Amygdala (tissue), 56 donors: Measurements from ENCODE around the gene TCTA.

Experiments
- DNase-seq, 56 donors: peaks; one replicate each; lab custom pipeline; 2025; lab: John Stamatoyannopoulos, UW

Gene TCTA

GRCh38 chr3:49410066-49410845, 2.0 kb upstream of the TCTA start:
- no peak for DNase-seq

- no peak for DNase-seq
Observed at GRCh38 chr3:49410846-49411534, 1.2 kb upstream of the TCTA start.

GRCh38 chr3:49411535-49411967, 672 bp upstream of the TCTA start:
- DNase-seq: peak in 22 of 56 donors; percentile 36 to 75 (median 52)

- DNase-seq: no peak
Observed at GRCh38 chr3:49412632-49413337, 562 bp downstream of the TCTA start.

GRCh38 chr3:49413338-49413734, 1.1 kb downstream of the TCTA start:
- no peak for DNase-seq

GRCh38 chr3:49414753-49415152, 2.5 kb downstream of the TCTA start:
- no peak for DNase-seq

GRCh38 chr3:49415931-49416601, 3.8 kb downstream of the TCTA start:
- DNase-seq: peak in 1 of 56 donors; percentile 13

- DNase-seq: no peak
Observed at GRCh38 chr3:49416867-49417266, 4.6 kb downstream of the TCTA start.

GRCh38 chr3:49417516-49418120, 5.4 kb downstream of the TCTA start:
- DNase-seq: no peak

GRCh38 chr3:49421890-49422378, 9.7 kb downstream of the TCTA start:
- DNase-seq: no peak

GRCh38 chr3:49422379-49423248, 10.4 kb downstream of the TCTA start, which contains the start of gene AMT:
AMT (minus strand) TSS chr3:49422473; CDS start chr3:49422450, 23 bp downstream.
- peak in 22 of 56 donors; percentile 7 to 56 (median 19) for DNase-seq

GRCh38 chr3:49424816-49425215, 12.6 kb downstream of the TCTA start:
- DNase-seq: no peak

GRCh38 chr3:49427586-49427985, 15.4 kb downstream of the TCTA start:
- DNase-seq: no peak

- DNase-seq: no peak
Observed at GRCh38 chr3:49428752-49429080, 16.5 kb downstream of the TCTA start.

- DNase-seq: no peak
Observed at GRCh38 chr3:49434731-49435130, 22.5 kb downstream of the TCTA start.

GRCh38 chr3:49445391-49445790, 33.2 kb downstream of the TCTA start:
- DNase-seq: no peak

- DNase-seq: no peak
Observed at GRCh38 chr3:49453621-49454020, 41.4 kb downstream of the TCTA start.

GRCh38 chr3:49454458-49454857, 42.2 kb downstream of the TCTA start:
- no peak for DNase-seq
